ENCODE results near the gene VIM. TPM values are rescaled to one million over a fixed set of nuclear protein-coding genes. Genes with fewer than 3 reads are reported as not detected.
A peak's percentile ranks its signal among the peaks of the same experiment; 100 is the strongest.

VIM gene
- total and polyA plus RNA-seq, 10 of the 15 experiments (the other 5 are each of a cell fraction or from before 2014, with no cell fraction given), result 44.2 to 287 (median 188) TPM

- in situ Hi-C loops (cut with MboI), result loop anchor here (25.0 kb wide), 1 partner anchor 1363 kb away; no protein-coding TSS in a partner anchor
- no TSS peak for BruUV-seq (replicated peaks)
- FAIRE-seq (no peak), DNase-seq (ENCODE audit: low read depth, low spot score) (no peak), ATAC-seq (peak; percentile 46)
- H3K27ac ChIP-seq (ENCODE audit: control insufficient read depth, insufficient read depth), result no peak overlapping the region
- no peak overlapping the region for H3K4me3 ChIP-seq
- no peaks in the 10 kb centered on the region for H3K4me1 ChIP-seq (ENCODE audit: control insufficient read depth, insufficient read depth, low read length)
- no peak overlapping the region for H3K4me2 ChIP-seq (ENCODE audit: control insufficient read depth, insufficient read depth)
- H4K20me1 ChIP-seq (ENCODE audit: control insufficient read depth, insufficient read depth), result no peaks in the 10 kb centered on the region
- no peaks in the 10 kb centered on the region; a peak in 3 of 4 replicates for H3K27me3 ChIP-seq (replicated peaks in 1 of 2; ENCODE audit: control insufficient read depth in 2 of 2, insufficient read depth in 2 of 2, low read length in 1 of 2)
- CTCF ChIA-PET, result interaction anchor here (1.3 kb wide), 1 partner anchor 12 kb away, joined by 3 read pairs; no protein-coding TSS in a partner anchor
- WGBS (ENCODE audit: insufficient coverage, insufficient replicate concordance, low lambda C conversion rate, missing lambda C conversion rate), result 9% methylated on average over 4 of the region's 4 CpGs
- H2AFZ ChIP-seq (ENCODE audit: control insufficient read depth, low read depth, low read length), result no peak overlapping the region
- POLR2A ChIA-PET, result no interaction called here
- H3K9me3 ChIP-seq (replicated peaks; ENCODE audit: control insufficient read depth, insufficient read depth, low read length), result peaks cover 3% of the 10 kb centered on the region; the same call in 2 of the 3 replicates
- H3K9ac ChIP-seq (ENCODE audit: control insufficient read depth, insufficient read depth, low read length), result no peak overlapping the region
- SMC1A ChIA-PET (ENCODE audit: uncharacterized antibody, unreplicated experiment), result no interaction called here
- no peaks in the 10 kb centered on the region for H3K36me3 ChIP-seq (ENCODE audit: control insufficient read depth in 2 of 2, insufficient read depth in 2 of 2, low read length in 1 of 2)
- RAD21 ChIA-PET (ENCODE audit: unreplicated experiment), result no interaction called here
- H3K79me2 ChIP-seq (ENCODE audit: control insufficient read depth, insufficient read depth, low read length), result no peaks in the 10 kb centered on the region
- intact Hi-C loops (cut with micrococcal nuclease; ENCODE audit: unreplicated experiment), result loop anchor here (10.0 kb wide), 2 partner anchors 125 to 1345 kb away; partner anchors contain the start of gene CUBN
- TF ChIP-seq RB1 (IDR thresholded peaks at IDR 0.05; ENCODE audit: borderline replicate concordance) (no peak), SMC3 (IDR thresholded peaks at IDR 0.05; ENCODE audit: borderline replicate concordance, low read length) (peak; percentile 56; the same call in 1 of the 2 replicates), RBBP5 (conservative IDR thresholded peaks at IDR 0.05) (no peak), USF2 (IDR thresholded peaks at IDR 0.05; ENCODE audit: borderline replicate concordance, low read depth, low read length) (no peak), NFXL1 (IDR thresholded peaks at IDR 0.05; ENCODE audit: borderline replicate concordance) (no peak), SMAD1 (IDR thresholded peaks at IDR 0.05; ENCODE audit: low read depth, partially characterized antibody) (no peak), ZBTB4 (CRISPR knock-in tag; IDR thresholded peaks at IDR 0.05) (no peak), RAD51 (IDR thresholded peaks at IDR 0.05) (no peak), TCF12 (IDR thresholded peaks at IDR 0.05; ENCODE audit: low read depth, low read length) (no peak), IRF4 (IDR thresholded peaks at IDR 0.05; ENCODE audit: low read depth, low read length) (no peak), BCL11A (IDR thresholded peaks at IDR 0.05; ENCODE audit: low read depth, low read length) (no peak), FOXM1 (IDR thresholded peaks at IDR 0.05; ENCODE audit: low read depth, low read length) (no peak), NRF1 (conservative IDR thresholded peaks at IDR 0.05; ENCODE audit: low read depth, low read length) (no peak), NR2C2 (IDR thresholded peaks at IDR 0.05; ENCODE audit: borderline replicate concordance, control insufficient read depth, insufficient read length, low read depth) (no peak), TAF1 (IDR thresholded peaks at IDR 0.05; ENCODE audit: borderline replicate concordance, low read depth, low read length) (no peak), SIX5 (IDR thresholded peaks at IDR 0.05; ENCODE audit: low read depth, low read length, severe bottlenecking) (no peak), SMAD5 (IDR thresholded peaks at IDR 0.05; ENCODE audit: low read depth) (no peak), STAT3 (IDR thresholded peaks at IDR 0.05; ENCODE audit: low read depth, low read length) (no peak), MXI1 (IDR thresholded peaks at IDR 0.05; ENCODE audit: low read depth, low read length) (no peak), RCOR1 (conservative IDR thresholded peaks at IDR 0.05; ENCODE audit: low read depth, low read length) (no peak), RAD21 (IDR thresholded peaks at IDR 0.05; ENCODE audit: insufficient read depth, low read depth, low read length) (peak; percentile 45), HDGF (IDR thresholded peaks at IDR 0.05) (no peak)
Observed at GRCh38 chr10:17249820-17250219, 21.8 kb downstream of the VIM start.
